Gastrocnemius medialis (tissue), 4 donors: ENCODE data around the gene DNAJA3.

Experiments used
- CTCF ChIP-seq, 5 experiments: fragments of 450-650 bp in 3 of 5; fragments of 200-600 bp in 2 of 5; sonication (generic) in 2 of 5; IDR thresholded peaks in 4 of 5; conservative IDR thresholded peaks in 1 of 5; 1 replicate in 4 of 5; 2 replicates in 1 of 5; pipeline ENCODE4 v1.5.1; 2016 to 2019; ENCODE audit warnings: antibody characterized with exemption in 5 of 5, mild to moderate bottlenecking in 3 of 5, moderate library complexity in 3 of 5
- POLR2A ChIP-seq, 2 donors: fragments of 450-650 bp; IDR thresholded peaks; one replicate each; pipeline ENCODE4 v1.6.1; 2017; ENCODE audit warnings: antibody characterized with exemption in 2 of 2, mild to moderate bottlenecking in 2 of 2, moderate library complexity in 2 of 2

DNA sequence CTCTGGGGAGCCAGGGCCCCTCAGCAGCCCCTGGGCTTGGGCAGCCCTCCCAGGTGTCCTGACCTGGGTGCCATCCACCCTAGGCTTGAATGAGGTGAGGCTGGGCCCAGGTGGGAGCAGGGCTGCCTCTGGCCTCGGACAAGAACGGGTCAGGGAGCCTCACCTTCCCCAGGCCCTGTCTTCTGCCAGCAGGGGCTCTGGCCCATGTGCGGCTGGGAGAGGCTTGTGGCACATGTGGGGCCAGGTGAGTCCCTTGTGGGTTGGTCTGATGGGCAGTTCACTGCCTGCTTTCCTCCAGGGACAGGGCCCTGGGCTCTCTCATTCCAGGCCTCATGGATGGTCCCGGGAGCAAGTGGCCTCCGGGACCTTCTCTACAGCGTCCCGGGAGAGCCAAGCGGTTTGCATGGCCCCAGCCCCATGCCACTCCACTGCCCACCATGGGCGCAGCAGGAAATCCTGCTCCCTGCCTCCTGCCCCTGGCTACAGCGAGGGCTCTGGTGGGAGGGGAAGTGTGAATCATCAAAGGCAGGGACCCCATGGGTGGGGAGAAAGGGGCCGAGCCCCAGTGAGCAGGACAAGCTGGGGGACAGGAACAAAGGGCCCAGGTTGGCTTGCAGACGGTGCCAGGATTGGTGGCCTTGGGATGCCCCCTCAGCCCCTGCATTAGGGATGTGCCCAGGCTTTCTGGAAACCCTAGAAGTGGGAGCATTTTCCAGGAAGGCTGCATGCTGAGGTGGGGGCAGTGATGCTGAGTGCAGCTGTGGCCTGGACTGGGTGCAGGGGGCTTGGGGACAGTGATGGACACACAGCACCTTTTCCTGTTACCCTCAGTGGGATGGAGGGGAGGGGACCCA is 41.9 kb upstream of the DNAJA3 start:
- TF ChIP-seq CTCF (IDR thresholded peaks at IDR 0.05 in 4 of 5, conservative IDR thresholded peaks at IDR 0.05 in 1 of 5) (no peak), POLR2A (IDR thresholded peaks at IDR 0.05) (no peak)
